Heart left ventricle (tissue), 16 donors: ENCODE measurements around the gene GALNT13. TPM values are rescaled to one million over a fixed set of nuclear protein-coding genes. Genes with fewer than 3 reads are reported as not detected.

Experiments used
- ATAC-seq, 4 donors: fragments of 200-7000 bp; cut with Tn5 transposase; one replicate each; pipeline ENCODE4 v1.9.1; 2020 to 2022; ENCODE audit warnings: moderate library complexity in 4 of 4, mild to moderate bottlenecking in 3 of 4, moderate number of reproducible peaks in 1 of 4
- DNase-seq, 5 donors: peaks; one replicate each; pipeline ENCODE4 v3.0.0-alpha.2; 2020
- H3K27ac ChIP-seq, 12 donors: fragments of 200-600 bp; sonication (generic) in 4 of 12; one replicate each; pipeline versions ENCODE4 v1.5.0 to v1.8.0; 2016 to 2022; ENCODE audit warnings: mild to moderate bottlenecking in 2 of 12
- H3K27me3 ChIP-seq, 9 donors: fragments of 200-600 bp; sonication (generic) in 2 of 9; one replicate each; pipeline versions ENCODE4 v1.5.1 to v1.8.0; 2016 to 2022; ENCODE audit warnings: mild to moderate bottlenecking in 3 of 9
- H3K36me3 ChIP-seq, 9 donors: fragments of 200-600 bp; sonication (generic) in 2 of 9; one replicate each; pipeline versions ENCODE4 v1.5.0 to v1.8.0; 2018 to 2022; ENCODE audit warnings: mild to moderate bottlenecking in 2 of 9
- H3K4me1 ChIP-seq, 12 donors: fragments of 200-600 bp; sonication (generic) in 4 of 12; one replicate each; pipeline versions ENCODE4 v1.5.0 to v1.8.0; 2016 to 2022; ENCODE audit warnings: mild to moderate bottlenecking in 3 of 12
- H3K4me3 ChIP-seq, 12 donors: fragments of 200-600 bp; sonication (generic) in 4 of 12; one replicate each; pipeline versions ENCODE4 v1.5.0 to v1.8.0; 2017 to 2022; ENCODE audit warnings: mild to moderate bottlenecking in 9 of 12, moderate library complexity in 4 of 12
- H3K9me3 ChIP-seq, 12 donors: fragments of 200-600 bp; sonication (generic) in 4 of 12; one replicate each; pipeline versions ENCODE4 v1.5.0 to v1.8.0; 2016 to 2022; ENCODE audit warnings: mild to moderate bottlenecking in 1 of 12
- CTCF ChIP-seq, 12 donors: fragments of 200-600 bp; sonication (generic) in 4 of 12; IDR thresholded peaks; one replicate each; pipeline versions ENCODE4 v1.5.0 to v1.8.0; 2018 to 2022; ENCODE audit warnings: antibody characterized with exemption in 12 of 12, mild to moderate bottlenecking in 5 of 12
- POLR2A ChIP-seq, 2 donors: fragments of 450-650 bp; IDR thresholded peaks; one replicate each; pipeline ENCODE4 v1.6.1; 2017; ENCODE audit warnings: antibody characterized with exemption in 2 of 2, mild to moderate bottlenecking in 2 of 2, moderate library complexity in 2 of 2
- WGBS, 4 donors: extraction: QIAGEN DNeasy Blood & Tissue Kit in 2 of 4; methylation state at CpG; one replicate each; pipeline versions ENCODE4 v1.1.5 to v1.1.7; 2013 to 2018; 5-methylcytosine and 5-hydroxymethylcytosine counted together
- intact Hi-C, 10 donors: fragments of 100-400 bp; cut with DNase I; formaldehyde crosslinking; loops; one replicate each; pipeline versions ENCODE4 v1.11.1 to v1.14.2; 2022
- polyA plus RNA-seq, 2 donors: library from polyadenylated mRNA; stranded (reverse); fragments of 200-250 nt; gene quantifications; one replicate each; pipeline ENCODE4 v1.2.3, GENCODE V29; 2013
- total RNA-seq, 9 donors: library from RNA; depleted of rRNA in 2 of 9; stranded (reverse); fragments of >200 nt in 2 of 9; fragmentation: NEBNext Ultra II Directional in 3 of 9; extraction: Animal tissue kit (Norgen Biotek cat#: 25700) in 3 of 9; gene quantifications; one replicate each; pipeline versions ENCODE4 v1.1.0 to v1.2.4, GENCODE V29; 2016 to 2023
- donor health status: ischemic (EF 13 %, LVEDD 7.1; RV severe dilation, severe dysfunction).
- donor health status: healthy with polysubstance abuse.
- donor health status: DM: no; HTN: yes; CAD: no.
- donor health status: DM: no; HTN: no; CAD: no.
- donor health status: ischemic (EF 25% LVEDD 6.9; RV normal size, moderate dysfunction).
- donor health status: ischemic (EF 25% LVEDD 5.7; RV mildly dilated, moderate dysfunction).
- donor health status: healthy.
- donor health status: DM: yes; HTN: yes; CAD: no.
- donor health status: ischemic (EF 35%, LVEDD 5.7; RV mildly dilated, moderate dysfunction).
- donor health status: nonischemic (EF 11% LVEDD 7.7; RV severe dilation, severe dysfunction).
- donor health status: DM: yes; HTN: yes; CAD: no.
- donor health status: PGD.
- donor health status: ischemic (EF 29% LVEDD 5.4; RV normal size, mild dysfunction).
- donor health status: nonischemic (EF 23%, LVEDD 6.1; RV moderate dilation, normal function).

The GALNT13 gene
- total and polyA plus RNA-seq, 11 donors = 0.11 to 1.5 (median 0.22) TPM; not detected in 3

GRCh38 chr2:153858250-153858649 lies 13.5 kb upstream of the GALNT13 start:
- H3K4me3 ChIP-seq = no peak overlapping the region
- 78 to 91% (median 88%) methylated on average over 1 of the region's 1 CpG for WGBS, 4 donors
- H3K27me3 ChIP-seq = no peaks in the 10 kb centered on the region
- TF ChIP-seq CTCF (IDR thresholded peaks at IDR 0.05) = no peak
- intact Hi-C loops = no loop called here
- H3K4me1 ChIP-seq = no peaks in the 10 kb centered on the region
- H3K36me3 ChIP-seq = no peaks in the 10 kb centered on the region
- peaks cover 0 to 6% (median 0%) of the 10 kb centered on the region in 12 donors for H3K9me3 ChIP-seq
- ATAC-seq (no peak), DNase-seq (no peak)
- H3K27ac ChIP-seq = no peak overlapping the region

DNA sequence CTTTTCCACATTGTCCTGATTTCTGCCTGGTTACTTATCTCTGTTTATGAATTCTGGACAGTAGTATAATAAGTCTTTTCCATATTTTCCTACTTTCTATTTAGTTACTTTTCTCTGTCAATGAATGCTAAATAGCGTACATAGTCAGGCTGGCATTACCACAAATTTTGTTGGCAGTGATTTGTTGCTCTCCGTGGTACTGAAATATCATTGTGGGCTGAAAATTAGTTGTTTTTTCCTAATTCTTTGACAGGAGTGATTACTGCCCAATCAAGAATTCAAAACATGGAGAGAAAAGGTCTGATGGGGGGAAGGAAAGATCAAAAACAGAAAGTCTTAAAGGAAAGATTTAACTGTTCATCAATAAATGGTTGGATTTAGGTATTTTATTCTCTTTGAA lies 7.7 kb upstream of the GALNT13 start:
- intact Hi-C loops = no loop called here
- Histone ChIP-seq H3K9me3 (peaks cover 0 to 3% (median 0%) of the 10 kb centered on the region in 12 donors), H3K27ac (no peak overlapping the region), H3K27me3 (no peaks in the 10 kb centered on the region), H3K4me1 (no peaks in the 10 kb centered on the region), H3K36me3 (no peaks in the 10 kb centered on the region), H3K4me3 (no peak overlapping the region)
- DNase-seq = no peak
- ATAC-seq = no peak
- TF ChIP-seq POLR2A (IDR thresholded peaks at IDR 0.05) (no peak), CTCF (IDR thresholded peaks at IDR 0.05) (no peak)
- 15 to 18% (median 18%) methylated on average over 2 of the region's 2 CpGs for WGBS, 4 donors

GRCh38 chr2:153866595-153866994 lies 5.1 kb upstream of the GALNT13 start:
- Histone ChIP-seq H3K4me3 (no peak overlapping the region), H3K27ac (no peak overlapping the region), H3K36me3 (no peaks in the 10 kb centered on the region), H3K27me3 (peaks cover 0 to 17% (median 9%) of the 10 kb centered on the region in 9 donors), H3K9me3 (no peaks in the 10 kb centered on the region), H3K4me1 (peaks cover 0 to 4% (median 0%) of the 10 kb centered on the region in 12 donors)
- ATAC-seq (no peak), DNase-seq (no peak)
- intact Hi-C loops = no loop called here
- TF ChIP-seq POLR2A (IDR thresholded peaks at IDR 0.05) (no peak), CTCF (IDR thresholded peaks at IDR 0.05) (no peak)

- no peak for TF ChIP-seq POLR2A (IDR thresholded peaks at IDR 0.05)
- no peak for TF ChIP-seq CTCF (IDR thresholded peaks at IDR 0.05)
- H3K9me3 ChIP-seq = no peaks in the 10 kb centered on the region
- intact Hi-C loops = no loop called here
- DNase-seq = no peak
- H3K4me3 ChIP-seq = no peak overlapping the region
- no peak overlapping the region for H3K27ac ChIP-seq
- no peaks in the 10 kb centered on the region for H3K36me3 ChIP-seq
- peaks cover 3 to 50% (median 21%) of the 10 kb centered on the region in 9 donors for H3K27me3 ChIP-seq
- no peak for ATAC-seq
- H3K4me1 ChIP-seq = peaks cover 0 to 17% (median 0%) of the 10 kb centered on the region in 12 donors
- 59 to 80% (median 64%) methylated on average over 3 of the region's 3 CpGs for WGBS, 4 donors
These were observed 1.4 kb upstream of the GALNT13 start for GRCh38 chr2:153870308-153870707.
